Measurements from ENCODE around the gene CSNK1E.
"Not testable (repeated sequence)": the region's sequence is repeated elsewhere in the genome, so short reads cannot be mapped to it uniquely, and the experiment has no call there.

Gene CSNK1E

DNA sequence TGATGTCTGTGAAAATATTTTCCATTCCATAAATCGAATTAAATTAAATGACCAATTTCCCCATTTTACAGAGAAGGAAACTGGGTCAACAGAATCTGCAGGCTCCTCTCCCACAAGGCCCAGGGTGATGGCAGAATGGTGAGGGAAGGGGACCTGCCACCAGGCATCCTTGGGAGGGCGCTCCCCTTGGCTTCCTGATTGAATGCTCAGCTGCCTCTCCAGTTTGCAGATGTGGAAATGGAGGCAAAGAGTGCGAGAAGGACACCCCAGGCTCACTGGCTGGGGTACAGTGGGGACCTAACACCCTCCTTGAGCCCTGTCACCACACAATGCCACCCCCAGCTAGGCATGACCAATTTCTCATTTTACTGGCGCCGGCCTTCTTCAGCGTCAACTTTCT is 28.5 kb upstream of the CSNK1E start:
- no peak for TF ChIP-seq CTCF (conservative IDR thresholded peaks at IDR 0.05; ENCODE audit: low read depth, low read length)
- H3K4me3 ChIP-seq (ENCODE audit: low read depth, low read length), result no peak overlapping the region
- no peak for DNase-seq (ENCODE audit: low read depth)

GRCh38 chr22:38339893-38340292 is 22.7 kb upstream of the CSNK1E start:
- DNase-seq (ENCODE audit: low read depth); H3K4me3 ChIP-seq (ENCODE audit: low read depth, low read length): not testable (repeated sequence)

DNA sequence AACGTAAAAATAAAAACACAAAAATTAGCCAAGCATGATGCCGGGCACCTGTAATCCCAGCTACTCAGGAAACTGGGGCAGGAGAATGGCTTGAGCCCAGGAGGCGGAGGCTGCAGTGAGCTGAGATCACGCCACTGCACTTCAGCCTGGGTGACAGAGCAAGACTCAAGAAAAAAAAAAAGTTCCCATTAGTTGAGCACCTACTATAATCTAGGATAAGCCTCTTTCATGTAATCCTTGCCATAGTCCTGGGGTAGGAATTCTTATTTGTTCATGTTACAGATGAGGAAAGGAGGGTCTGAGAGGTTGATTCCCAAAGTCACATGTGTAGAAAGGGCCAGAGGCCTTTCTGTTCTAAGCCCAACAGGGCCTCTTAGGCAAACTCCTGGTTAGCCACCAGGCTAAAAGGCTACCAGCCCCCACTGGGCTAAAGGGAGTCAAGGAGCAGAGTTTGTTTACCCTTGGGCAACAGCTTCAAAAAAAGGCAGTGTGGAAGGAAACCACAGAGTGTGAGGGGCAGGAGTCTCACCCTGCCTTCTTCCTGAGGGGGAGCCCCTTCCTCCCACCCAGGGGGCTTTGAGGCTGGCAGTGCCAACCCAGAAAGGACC is 21.6 kb upstream of the CSNK1E start:
- no peak for TF ChIP-seq CTCF (conservative IDR thresholded peaks at IDR 0.05; ENCODE audit: low read depth, low read length)
- no peak overlapping the region for H3K4me3 ChIP-seq (ENCODE audit: low read depth, low read length)
- peak; percentile 60 for DNase-seq (ENCODE audit: low read depth)

DNA sequence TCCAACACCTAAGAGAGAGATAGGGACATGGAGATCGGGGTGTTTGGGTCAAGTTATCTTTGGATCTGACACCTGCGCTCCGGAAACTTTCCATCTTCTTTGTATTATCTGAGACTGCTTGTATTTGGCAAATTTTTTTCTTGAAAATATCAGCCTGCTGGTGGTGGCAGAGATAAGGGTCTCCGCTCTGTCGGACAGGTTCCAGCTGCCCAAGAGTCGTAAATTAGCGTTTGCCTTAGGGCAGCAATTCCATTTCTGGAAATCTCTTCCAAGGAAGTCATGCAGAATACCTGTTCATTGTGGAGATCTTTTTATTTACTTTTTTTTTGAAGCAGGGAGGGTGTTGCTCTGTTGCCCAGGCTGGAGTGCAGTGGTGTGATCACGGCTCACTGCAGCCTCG is 19.5 kb upstream of the CSNK1E start:
- TF ChIP-seq CTCF (conservative IDR thresholded peaks at IDR 0.05; ENCODE audit: low read depth, low read length), result no peak
- DNase-seq (ENCODE audit: low read depth), result no peak
- no peak overlapping the region for H3K4me3 ChIP-seq (ENCODE audit: low read depth, low read length)

DNA sequence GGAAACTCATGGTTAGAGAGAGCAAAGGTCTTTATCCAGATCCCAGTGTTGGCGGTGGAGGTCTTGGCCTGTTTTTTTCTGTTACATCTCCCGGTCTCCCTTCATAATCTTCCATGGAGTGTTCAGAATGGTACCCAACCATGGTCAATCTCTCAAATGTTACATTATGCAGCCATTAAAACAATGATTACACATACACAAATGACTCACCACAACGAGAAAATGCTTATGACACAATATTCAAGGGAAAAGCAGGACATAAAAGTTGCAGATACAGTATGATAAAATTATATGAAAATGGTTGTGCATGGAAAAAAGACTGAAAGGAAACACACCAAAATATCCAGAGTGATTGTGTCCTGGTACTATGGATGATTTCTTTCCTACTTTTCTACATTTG is 17.8 kb upstream of the CSNK1E start:
- DNase-seq (ENCODE audit: low read depth), result no peak
- no peak for TF ChIP-seq CTCF (conservative IDR thresholded peaks at IDR 0.05; ENCODE audit: low read depth, low read length)
- H3K4me3 ChIP-seq (ENCODE audit: low read depth, low read length), result no peak overlapping the region

DNA sequence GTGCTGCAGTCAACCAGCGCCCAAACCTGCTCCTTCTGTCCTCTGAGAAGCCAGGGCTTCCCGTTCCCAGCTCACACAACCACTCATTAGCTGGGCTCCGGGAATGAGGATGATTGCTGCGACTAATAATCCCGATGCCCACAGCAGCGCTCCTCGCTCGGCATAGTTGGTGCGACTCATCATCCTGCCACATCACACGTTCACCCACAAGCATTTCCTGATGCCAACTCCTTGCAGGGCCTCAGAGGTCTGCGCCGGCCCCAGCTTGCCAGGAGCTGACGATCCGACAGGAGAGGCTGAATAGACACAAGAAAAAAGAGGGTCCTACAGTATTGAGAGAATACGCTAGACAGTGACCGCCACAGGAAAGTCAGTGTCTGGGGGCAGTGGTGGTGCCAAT is 10.6 kb upstream of the CSNK1E start:
- H3K4me3 ChIP-seq (ENCODE audit: low read depth, low read length), result no peak overlapping the region
- peak; percentile 21 for DNase-seq (ENCODE audit: low read depth)
- no peak for TF ChIP-seq CTCF (conservative IDR thresholded peaks at IDR 0.05; ENCODE audit: low read depth, low read length)

DNA sequence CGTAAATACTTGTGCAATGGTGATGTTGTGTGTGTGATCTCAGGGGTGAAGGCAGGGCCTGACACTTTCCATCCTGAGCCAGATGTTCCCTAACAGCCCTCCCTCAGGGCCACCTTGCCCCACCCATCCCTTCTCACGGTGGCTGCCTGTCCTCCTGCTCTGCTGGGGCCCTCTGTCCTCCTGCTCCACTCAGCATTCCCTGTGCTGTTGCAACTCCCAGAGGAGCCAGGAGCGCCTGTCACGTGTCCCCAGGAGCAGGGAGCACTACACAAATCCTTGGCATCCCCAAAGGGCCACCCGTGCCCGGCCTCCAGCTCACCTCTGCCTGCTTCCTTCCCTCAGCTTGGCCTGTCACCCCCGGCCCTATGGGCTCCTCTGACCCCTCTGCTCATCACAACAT is 10.2 kb upstream of the CSNK1E start:
- TF ChIP-seq CTCF (conservative IDR thresholded peaks at IDR 0.05; ENCODE audit: low read depth, low read length), result no peak
- no peak for DNase-seq (ENCODE audit: low read depth)
- H3K4me3 ChIP-seq (ENCODE audit: low read depth, low read length), result no peak overlapping the region
